K562 (cell line): Measurements from ENCODE around the gene GPRASP1. TPM values are rescaled to one million over a fixed set of nuclear protein-coding genes. Genes with fewer than 3 reads are reported as not detected.
A peak's percentile ranks its signal among the peaks of the same experiment; 100 is the strongest.

ENCODE experiments used
- ATAC-seq: fragments of 200-7000 bp; cut with Tn5 transposase; 3 replicates; pipeline ENCODE4 v1.9.1; 2020; ENCODE audit warnings: moderate library complexity
- BruUV-seq: library from RNA; stranded (reverse); fragments of 400-500 nt; replicated peaks from 2 replicates; lab custom pipeline; 2021; lab: Mats Ljungman, UMichigan
- CTCF ChIA-PET: fragments of 300-600 bp; formaldehyde crosslinking; extraction: SDS; loops from one replicate; lab custom pipeline; 2021; ENCODE audit warnings: low intra/inter-chr PET ratio; lab: Yijun Ruan, JAX
- POLR2A ChIA-PET: fragments of 300-600, 350-650 bp; sonication (Branson Sonifier 250); formaldehyde crosslinking; extraction: SDS; loops from one replicate; lab custom pipeline; 2021; ENCODE audit warnings: antibody characterized with exemption, inconsistent platforms; lab: Yijun Ruan, JAX
- DNase-seq, 4 experiments: peaks; one replicate each; pipeline versions ENCODE4 v3.0.0 to v3.0.0-alpha.2; 2011 to 2018; ENCODE audit warnings: low spot score in 3 of 4, mixed read lengths in 3 of 4; ENCODE audit errors: extremely low read depth in 1 of 4
- FAIRE-seq: peaks from 2 replicates; lab custom pipeline; 2011; peaks lifted over from hg19 to GRCh38; lab: Jason Lieb, UNC
- H2AFZ ChIP-seq: 2 replicates; pipeline ENCODE4 v1.6.0; 2011; ENCODE audit warnings: low read depth, low read length, control low read depth, inconsistent platforms
- H3K27ac ChIP-seq: fragments of 200-600 bp; 3 replicates; pipeline ENCODE4 v1.8.0; 2011; ENCODE audit warnings: low read depth, mild to moderate bottlenecking, control low read depth, inconsistent platforms, low read length, moderate library complexity, mixed read lengths; ENCODE audit errors: extremely low read depth
- H3K27me3 ChIP-seq, 2 experiments: fragments of 300-600 bp in 1 of 2; 2 replicates in 1 of 2; 3 replicates in 1 of 2; pipeline versions ENCODE4 v1.6.0 to v1.8.0; 2011; ENCODE audit warnings: inconsistent platforms in 2 of 2, low read length in 2 of 2, mild to moderate bottlenecking in 1 of 2, mixed read lengths in 1 of 2, moderate library complexity in 1 of 2; ENCODE audit not compliant: control insufficient read depth in 2 of 2, insufficient read depth in 2 of 2
- H3K36me3 ChIP-seq: fragments of 300-600 bp; 3 replicates; pipeline ENCODE4 v1.8.0; 2011; ENCODE audit warnings: mild to moderate bottlenecking, low read length, inconsistent platforms; ENCODE audit not compliant: control insufficient read depth, insufficient read depth
- H3K4me1 ChIP-seq, 2 experiments: fragments of 200-600 bp in 1 of 2; replicated peaks in 1 of 2; 2 replicates in 1 of 2; 3 replicates in 1 of 2; pipeline versions ENCODE4 v1.5.1 to v1.8.0; 2011; ENCODE audit warnings: inconsistent platforms in 2 of 2, low read length in 2 of 2, mild to moderate bottlenecking in 1 of 2, mixed read lengths in 1 of 2, moderate library complexity in 1 of 2; ENCODE audit not compliant: control insufficient read depth in 2 of 2, insufficient read depth in 2 of 2
- H3K4me2 ChIP-seq: 2 replicates; pipeline ENCODE4 v1.6.1; 2011; ENCODE audit warnings: low read length, control low read depth, inconsistent platforms, mixed read lengths; ENCODE audit not compliant: insufficient read depth
- H3K4me3 ChIP-seq: fragments of 200-600 bp; sonication (generic), shearing (Covaris generic); 2 replicates; pipeline ENCODE4 v1.5.1; 2016; ENCODE audit warnings: control low read depth, inconsistent platforms
- H3K79me2 ChIP-seq: fragments of 200-600 bp; 3 replicates; pipeline ENCODE4 v1.8.0; 2011; ENCODE audit warnings: low read length, inconsistent platforms; ENCODE audit not compliant: control insufficient read depth, insufficient read depth
- H3K9ac ChIP-seq, 2 experiments: 2 replicates each; pipeline versions ENCODE4 v1.6.0 to v1.6.1; 2011; ENCODE audit warnings: low read depth in 2 of 2, low read length in 2 of 2, control low read depth in 1 of 2, inconsistent platforms in 1 of 2, mild to moderate bottlenecking in 1 of 2, mixed read lengths in 1 of 2; ENCODE audit not compliant: insufficient read depth in 1 of 2
- H3K9me1 ChIP-seq: one replicate; pipeline ENCODE4 v1.6.0; 2011; ENCODE audit warnings: inconsistent platforms, mild to moderate bottlenecking, low read length, moderate library complexity; ENCODE audit not compliant: control insufficient read depth, insufficient read depth
- H3K9me3 ChIP-seq: replicated peaks from 2 replicates; pipeline ENCODE4 v1.5.1; 2011; ENCODE audit warnings: low read depth, low read length, inconsistent platforms; ENCODE audit not compliant: control insufficient read depth, insufficient read depth
- H4K20me1 ChIP-seq: replicated peaks from 2 replicates; pipeline ENCODE4 v1.6.1; 2011; ENCODE audit warnings: low read length, inconsistent platforms, mixed read lengths; ENCODE audit not compliant: control insufficient read depth, insufficient read depth
- KDM1A ChIP-seq, 2 experiments: fragments of 450-650 bp; IDR thresholded peaks; 2 replicates each; pipeline ENCODE4 v1.6.1; 2016; ENCODE audit warnings: mild to moderate bottlenecking in 2 of 2
- POLR2B ChIP-seq: fragments of 450-650 bp; IDR thresholded peaks from 2 replicates; pipeline ENCODE4 v1.6.1; 2018; ENCODE audit warnings: low read depth; ENCODE audit not compliant: partially characterized antibody
- ZNF146 ChIP-seq: IDR thresholded peaks from one replicate; pipeline ENCODE4 v1.6.1; 2018; ENCODE audit warnings: missing compliant biosample characterization; ENCODE audit not compliant: unreplicated experiment
- WGBS: fragments of 100-300 bp; shearing (Covaris generic); methylation state at CpG from one replicate; pipeline ENCODE4 v1.1.6; 2016; ENCODE audit warnings: low coverage, mixed read lengths; ENCODE audit not compliant: insufficient coverage; ENCODE audit errors: missing lambda C conversion rate; 5-methylcytosine and 5-hydroxymethylcytosine counted together
- in situ Hi-C: fragments of 300-500 bp; cut with MboI; formaldehyde crosslinking; loops from 4 replicates; pipeline ENCODE4 v1.15.0; 2018; ENCODE audit warnings: inconsistent platforms, mixed read lengths
- intact Hi-C: fragments of 100-400 bp; cut with micrococcal nuclease; formaldehyde crosslinking; loops from 2 replicates; pipeline ENCODE4 v1.14.2; 2022
- polyA plus RNA-seq, 8 experiments: library from polyadenylated mRNA; depleted of rRNA in 4 of 8; stranded (reverse) in 5 of 8; unstranded in 3 of 8; fragments of >200 nt; fragmentation: Nextera tagmentation in 2 of 8; fragmentation: Illumina TruSeq in 1 of 8; extraction: Ambion mirVana in 2 of 8; extraction: Trizol in 1 of 8; gene quantifications; 2 replicates each; pipeline versions ENCODE4 v1.2.1 to v1.2.3, GENCODE V29; 2011 to 2014; ENCODE audit warnings: inconsistent platforms in 1 of 8, missing spikeins in 1 of 8
- total RNA-seq, 7 experiments: library from RNA; depleted of rRNA in 6 of 7; stranded (reverse); fragments of >200 nt in 6 of 7; fragmentation: Illumina TruSeq in 2 of 7; extraction: Trizol in 2 of 7; gene quantifications; 2 replicates each; pipeline versions ENCODE4 v1.2.1 to v1.2.3, GENCODE V29; 2011 to 2021; ENCODE audit warnings: low replicate concordance in 1 of 7
- TF ChIP-seq, protein P1 (sequence below): sonication (generic); formaldehyde crosslinking; IDR thresholded peaks from 2 replicates; pipeline ENCODE4 v1.8.0; 2022; ENCODE audit warnings: mild to moderate bottlenecking, low read depth, missing genetic modification reagents

The GPRASP1 gene
- total and polyA plus RNA-seq, 9 of the 15 experiments (the other 6 are each of a cell fraction or from before 2014, with no cell fraction given): 0.01 to 0.94 (median 0.23) TPM

- no peaks in the 10 kb centered on the region for H3K79me2 ChIP-seq
- no peaks in the 10 kb centered on the region for H4K20me1 ChIP-seq
- H3K36me3 ChIP-seq: no peaks in the 10 kb centered on the region
- H3K4me3 ChIP-seq: no peak overlapping the region
- H3K9ac ChIP-seq: no peak overlapping the region
- intact Hi-C loops: no loop called here
- H3K4me1 ChIP-seq: no peaks in the 10 kb centered on the region
- no peak overlapping the region for H2AFZ ChIP-seq
- WGBS: 43% methylated on average over 1 of the region's 1 CpG
- BruUV-seq: no TSS peak
- no peak for DNase-seq
- H3K9me3 ChIP-seq: no peaks in the 10 kb centered on the region
- no peak for TF ChIP-seq POLR2B
- TF ChIP-seq, protein P1, sequence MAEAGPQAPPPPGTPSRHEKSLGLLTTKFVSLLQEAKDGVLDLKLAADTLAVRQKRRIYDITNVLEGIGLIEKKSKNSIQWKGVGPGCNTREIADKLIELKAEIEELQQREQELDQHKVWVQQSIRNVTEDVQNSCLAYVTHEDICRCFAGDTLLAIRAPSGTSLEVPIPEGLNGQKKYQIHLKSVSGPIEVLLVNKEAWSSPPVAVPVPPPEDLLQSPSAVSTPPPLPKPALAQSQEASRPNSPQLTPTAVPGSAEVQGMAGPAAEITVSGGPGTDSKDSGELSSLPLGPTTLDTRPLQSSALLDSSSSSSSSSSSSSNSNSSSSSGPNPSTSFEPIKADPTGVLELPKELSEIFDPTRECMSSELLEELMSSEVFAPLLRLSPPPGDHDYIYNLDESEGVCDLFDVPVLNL (CRISPR knock-in tag): no peak
- no peak overlapping the region for H3K4me2 ChIP-seq
- no peaks in the 10 kb centered on the region for H3K27me3 ChIP-seq
- ChIA-PET CTCF (no interaction called here), POLR2A (interaction anchor here (0.5 to 0.6 kb wide), 2 partner anchors 46 to 1040 kb away, joined by 3 to 4 read pairs; no protein-coding TSS in a partner anchor)
- in situ Hi-C loops: no loop called here
- no peak overlapping the region for H3K27ac ChIP-seq
- H3K9me1 ChIP-seq: no peaks in the 10 kb centered on the region
- no peak for FAIRE-seq
- ATAC-seq: no peak
These were observed 23.6 kb upstream of the GPRASP1 start for GRCh38 chrX:102627640-102628039.

DNA sequence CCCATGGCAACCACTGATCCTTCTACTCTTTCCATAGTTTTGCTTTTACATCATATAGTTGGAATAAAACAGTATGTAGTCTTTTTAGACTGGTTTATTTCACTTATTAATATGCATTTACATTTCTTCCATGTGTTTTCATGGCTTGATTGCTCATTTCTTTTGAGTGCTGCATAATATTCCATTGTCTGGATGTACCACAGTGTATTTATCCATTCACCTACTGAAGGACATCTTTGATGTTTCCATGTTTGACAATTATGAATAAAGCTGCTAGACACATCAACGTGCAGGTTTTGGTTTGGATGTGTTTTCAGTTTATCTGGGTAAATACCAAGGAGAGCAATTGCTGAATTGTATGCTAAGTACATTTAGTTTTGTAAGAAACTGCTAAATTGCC, 13.7 kb upstream of the GPRASP1 start:
- FAIRE-seq (no peak), DNase-seq (no peak), ATAC-seq (no peak)
- intact Hi-C loops (no loop called here), in situ Hi-C loops (no loop called here)
- no peaks in the 10 kb centered on the region for H3K79me2 ChIP-seq
- H4K20me1 ChIP-seq: no peaks in the 10 kb centered on the region
- H3K9me3 ChIP-seq: no peaks in the 10 kb centered on the region
- TF ChIP-seq KDM1A (IDR thresholded peaks at IDR 0.05) (no peak), ZNF146 (CRISPR knock-in tag) (peak; percentile 53)
- no peak overlapping the region for H3K4me2 ChIP-seq
- 0% methylated on average over 1 of the region's 1 CpG for WGBS
- no peaks in the 10 kb centered on the region for H3K9me1 ChIP-seq
- H3K27me3 ChIP-seq: no peaks in the 10 kb centered on the region
- ChIA-PET POLR2A (no interaction called here), CTCF (no interaction called here)
- no peak overlapping the region for H3K27ac ChIP-seq
- no peak overlapping the region for H3K9ac ChIP-seq
- no TSS peak for BruUV-seq
- H3K4me3 ChIP-seq: no peak overlapping the region
- H3K4me1 ChIP-seq: no peaks in the 10 kb centered on the region
- H2AFZ ChIP-seq: no peak overlapping the region
- H3K36me3 ChIP-seq: no peaks in the 10 kb centered on the region
